IMR-90 (cell line): ENCODE results near the gene KIAA0513. TPM values are rescaled to one million over a fixed set of nuclear protein-coding genes. Genes with fewer than 3 reads are reported as not detected.

Experiments used
- ATAC-seq: fragments of 200-7000 bp; cut with Tn5 transposase; 2 replicates; pipeline ENCODE4 v1.9.1; 2020; ENCODE audit warnings: low read depth, mild to moderate bottlenecking, moderate library complexity
- BruUV-seq: library from RNA; stranded (reverse); fragments of 400-500 nt; replicated peaks from 2 replicates; lab custom pipeline; 2021; lab: Mats Ljungman, UMichigan
- CTCF ChIA-PET: fragments of 300-600 bp; formaldehyde crosslinking; extraction: SDS; loops from one replicate; lab custom pipeline; 2021; ENCODE audit warnings: antibody characterized with exemption; lab: Yijun Ruan, JAX
- POLR2A ChIA-PET: fragments of 300-600 bp; sonication (Branson Sonifier 250); formaldehyde crosslinking; loops from one replicate; lab custom pipeline; 2022; ENCODE audit warnings: antibody characterized with exemption; ENCODE audit not compliant: unreplicated experiment; lab: Charles Lee
- DNase-seq: peaks from one replicate; pipeline ENCODE4 v3.0.0; 2013
- H2AFZ ChIP-seq: replicated peaks from 2 replicates; pipeline ENCODE3; 2013; ENCODE audit warnings: low read length, mild to moderate bottlenecking; ENCODE audit not compliant: poor library complexity
- H2AK5ac ChIP-seq: 2 replicates; pipeline ENCODE4 v1.6.1; 2013; ENCODE audit warnings: low read depth, low read length, inconsistent platforms
- H2AK9ac ChIP-seq: replicated peaks from 2 replicates; pipeline ENCODE3; 2013; ENCODE audit warnings: mild to moderate bottlenecking, low read depth, low read length, moderate library complexity; ENCODE audit not compliant: poor library complexity
- H2BK120ac ChIP-seq: 2 replicates; pipeline ENCODE4 v1.6.1; 2013; ENCODE audit warnings: low read depth, low read length, inconsistent platforms
- H2BK15ac ChIP-seq: 3 replicates; pipeline ENCODE4 v1.6.1; 2013; ENCODE audit warnings: low read depth, low read length, inconsistent platforms
- H2BK20ac ChIP-seq: 2 replicates; pipeline ENCODE4 v1.6.1; 2013; ENCODE audit warnings: low read depth, mild to moderate bottlenecking, inconsistent platforms, low read length, moderate library complexity
- H2BK5ac ChIP-seq: 2 replicates; pipeline ENCODE4 v1.6.1; 2013; ENCODE audit warnings: mild to moderate bottlenecking, low read depth, low read length, inconsistent platforms; ENCODE audit not compliant: poor library complexity, severe bottlenecking
- H3K14ac ChIP-seq: replicated peaks from 2 replicates; pipeline ENCODE4 v1.6.1; 2013; ENCODE audit warnings: low read depth, low read length, inconsistent platforms
- H3K18ac ChIP-seq: 2 replicates; pipeline ENCODE4 v1.6.1; 2013; ENCODE audit warnings: low read depth, low read length, control low read depth
- H3K23ac ChIP-seq: 2 replicates; pipeline ENCODE4 v1.6.1; 2013; ENCODE audit warnings: low read depth, low read length, inconsistent platforms
- H3K27ac ChIP-seq: 2 replicates; pipeline ENCODE4 v1.5.1; 2013; ENCODE audit warnings: mild to moderate bottlenecking, control low read depth, low read length; ENCODE audit not compliant: insufficient read depth
- H3K27me3 ChIP-seq: 2 replicates; pipeline ENCODE4 v1.6.1; 2013; ENCODE audit warnings: low read length; ENCODE audit not compliant: control insufficient read depth, insufficient read depth
- H3K36me3 ChIP-seq: 2 replicates; pipeline ENCODE4 v1.6.1; 2013; ENCODE audit warnings: low read length, mixed read lengths; ENCODE audit not compliant: control insufficient read depth, insufficient read depth
- H3K4ac ChIP-seq: 2 replicates; pipeline ENCODE4 v1.6.1; 2013; ENCODE audit warnings: low read depth, low read length, inconsistent platforms
- H3K4me1 ChIP-seq: 2 replicates; pipeline ENCODE4 v1.6.1; 2013; ENCODE audit warnings: low read length, mixed read lengths; ENCODE audit not compliant: control insufficient read depth, insufficient read depth
- H3K4me2 ChIP-seq: 2 replicates; pipeline ENCODE4 v1.6.1; 2013; ENCODE audit warnings: low read depth, mild to moderate bottlenecking, control low read depth, low read length, moderate library complexity
- H3K4me3 ChIP-seq: 2 replicates; pipeline ENCODE4 v1.5.1; 2013; ENCODE audit warnings: low read depth, mild to moderate bottlenecking, control low read depth, low read length, moderate library complexity; ENCODE audit not compliant: insufficient read depth
- H3K56ac ChIP-seq: 2 replicates; pipeline ENCODE4 v1.6.1; 2013; ENCODE audit warnings: low read length, inconsistent platforms; ENCODE audit not compliant: insufficient read depth; ENCODE audit errors: extremely low read depth
- H3K79me1 ChIP-seq, 2 experiments: 2 replicates each; pipeline ENCODE4 v1.6.1; 2013; ENCODE audit warnings: low read length in 2 of 2, inconsistent platforms in 1 of 2, low read depth in 1 of 2
- H3K9ac ChIP-seq: 2 replicates; pipeline ENCODE4 v1.6.1; 2013; ENCODE audit warnings: low read depth, low read length, control low read depth
- H3K9me1 ChIP-seq: 2 replicates; pipeline ENCODE4 v1.6.1; 2013; ENCODE audit warnings: low read length, inconsistent platforms; ENCODE audit not compliant: insufficient read depth
- H3K9me3 ChIP-seq: 2 replicates; pipeline ENCODE4 v1.6.1; 2013; ENCODE audit warnings: low read length; ENCODE audit not compliant: control insufficient read depth, insufficient read depth
- H4K20me1 ChIP-seq: 2 replicates; pipeline ENCODE4 v1.6.1; 2013; ENCODE audit warnings: low read length, inconsistent platforms; ENCODE audit not compliant: insufficient read depth
- H4K5ac ChIP-seq: 2 replicates; pipeline ENCODE4 v1.6.1; 2013; ENCODE audit warnings: mild to moderate bottlenecking, low read depth, low read length, control low read depth
- H4K8ac ChIP-seq, 2 experiments: 2 replicates each; pipeline ENCODE4 v1.6.1; 2013; ENCODE audit warnings: low read depth in 2 of 2, low read length in 2 of 2, control low read depth in 1 of 2, inconsistent platforms in 1 of 2
- H4K91ac ChIP-seq: 2 replicates; pipeline ENCODE4 v1.6.1; 2013; ENCODE audit warnings: low read depth, low read length, inconsistent platforms; ENCODE audit not compliant: insufficient read depth
- MAFK ChIP-seq: IDR thresholded peaks from 2 replicates; pipeline ENCODE4 v1.6.1; 2012; ENCODE audit warnings: low read depth, low read length, improper control_type of control experiment
- WGBS, 2 experiments: methylation state at CpG; one replicate each; pipeline versions ENCODE4 v1.1.5 to v1.1.7; 2013; ENCODE audit warnings: missing lambda C conversion rate in 2 of 2; ENCODE audit not compliant: insufficient read length in 1 of 2; ENCODE audit errors: extremely low coverage in 2 of 2; 5-methylcytosine and 5-hydroxymethylcytosine counted together
- dilution Hi-C: fragments of 300-500 bp; cut with HindIII; formaldehyde crosslinking; loops from one replicate; pipeline ENCODE4 v1.14.3; 2018; ENCODE audit warnings: low sequenced_read_pairs; ENCODE audit not compliant: unreplicated experiment
- in situ Hi-C: fragments of 300-500 bp; cut with MboI; formaldehyde crosslinking; loops from 3 replicates; pipeline ENCODE4 v1.14.3; 2019; ENCODE audit warnings: low sequenced_read_pairs, inconsistent platforms, mixed read lengths
- intact Hi-C: fragments of 100-400 bp; cut with micrococcal nuclease; formaldehyde crosslinking; loops from 2 replicates; pipeline ENCODE4 v1.10.0; 2022
- polyA plus RNA-seq, 3 experiments: library from polyadenylated mRNA; depleted of rRNA; stranded (reverse); fragments of >200 nt; gene quantifications; 2 replicates each; pipeline ENCODE4 v1.2.3, GENCODE V29; 2012; ENCODE audit warnings: low replicate concordance in 1 of 3
- total RNA-seq: library from RNA; depleted of rRNA; stranded (reverse); fragments of >200 nt; gene quantifications from 2 replicates; pipeline ENCODE4 v1.2.3, GENCODE V29; 2012
- TF ChIP-seq, protein P1 (sequence below): fragments of 150-350 bp; IDR thresholded peaks from 2 replicates; pipeline ENCODE4 v1.6.1; 2017; ENCODE audit warnings: mild to moderate bottlenecking, antibody characterized with exemption, low read length, low read depth
- TF ChIP-seq, protein P2 (sequence below): conservative IDR thresholded peaks from 2 replicates; pipeline ENCODE4 v1.5.1; 2012; ENCODE audit warnings: mild to moderate bottlenecking, low read depth, low read length, improper control_type of control experiment

The KIAA0513 gene
- total and polyA plus RNA-seq, 2 of the 4 experiments (the other 2 are of a cell fraction): 9.5 TPM

GRCh38 chr16:85056211-85056748 lies 28.7 kb downstream of the KIAA0513 start (continued):
- TF ChIP-seq, protein P1, sequence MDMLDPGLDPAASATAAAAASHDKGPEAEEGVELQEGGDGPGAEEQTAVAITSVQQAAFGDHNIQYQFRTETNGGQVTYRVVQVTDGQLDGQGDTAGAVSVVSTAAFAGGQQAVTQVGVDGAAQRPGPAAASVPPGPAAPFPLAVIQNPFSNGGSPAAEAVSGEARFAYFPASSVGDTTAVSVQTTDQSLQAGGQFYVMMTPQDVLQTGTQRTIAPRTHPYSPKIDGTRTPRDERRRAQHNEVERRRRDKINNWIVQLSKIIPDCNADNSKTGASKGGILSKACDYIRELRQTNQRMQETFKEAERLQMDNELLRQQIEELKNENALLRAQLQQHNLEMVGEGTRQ: no peak

GRCh38 chr16:85057212-85057889 lies 29.8 kb downstream of the KIAA0513 start:
- H2BK15ac ChIP-seq: no peak overlapping the region
- H4K5ac ChIP-seq: no peak overlapping the region
- POLR2A ChIA-PET: no interaction called here
- no peak overlapping the region for H3K9ac ChIP-seq
- H2BK120ac ChIP-seq: no peak overlapping the region
- no peak overlapping the region for H2BK20ac ChIP-seq
- peaks cover 7% of the 10 kb centered on the region for H3K9me1 ChIP-seq
- no peaks in the 10 kb centered on the region for H3K36me3 ChIP-seq
- no peak overlapping the region for H3K14ac ChIP-seq
- peaks cover 9 to 25% of the 10 kb centered on the region in 2 experiments; a peak in 3 of 4 replicates for H3K79me1 ChIP-seq
- ATAC-seq (no peak), DNase-seq (no peak)
- dilution Hi-C loops: no loop called here
- in situ Hi-C loops: no loop called here
- intact Hi-C loops: no loop called here
- H3K18ac ChIP-seq: no peak overlapping the region
- no peak overlapping the region for H4K8ac ChIP-seq
- H3K4me1 ChIP-seq: peaks cover 8% of the 10 kb centered on the region
- peaks cover 21% of the 10 kb centered on the region for H4K20me1 ChIP-seq
- 100% methylated on average over 2 of the region's 9 CpGs; no CpG with 5 or more reads in 1 of the 2 experiments for WGBS, 2 experiments
- H4K91ac ChIP-seq: no peak overlapping the region
- no peak overlapping the region for H3K56ac ChIP-seq
- H2AK5ac ChIP-seq: no peak overlapping the region
- no peaks in the 10 kb centered on the region for H3K27me3 ChIP-seq
- no TSS peak for BruUV-seq
- H3K23ac ChIP-seq: no peak overlapping the region
- H3K9me3 ChIP-seq: no peaks in the 10 kb centered on the region
- H3K27ac ChIP-seq: no peak overlapping the region
- H3K4ac ChIP-seq: no peak overlapping the region
- no peak overlapping the region for H3K4me3 ChIP-seq
- H2BK5ac ChIP-seq: no peak overlapping the region
- H3K4me2 ChIP-seq: no peak overlapping the region
- TF ChIP-seq MAFK: no peak
- TF ChIP-seq, protein P2, sequence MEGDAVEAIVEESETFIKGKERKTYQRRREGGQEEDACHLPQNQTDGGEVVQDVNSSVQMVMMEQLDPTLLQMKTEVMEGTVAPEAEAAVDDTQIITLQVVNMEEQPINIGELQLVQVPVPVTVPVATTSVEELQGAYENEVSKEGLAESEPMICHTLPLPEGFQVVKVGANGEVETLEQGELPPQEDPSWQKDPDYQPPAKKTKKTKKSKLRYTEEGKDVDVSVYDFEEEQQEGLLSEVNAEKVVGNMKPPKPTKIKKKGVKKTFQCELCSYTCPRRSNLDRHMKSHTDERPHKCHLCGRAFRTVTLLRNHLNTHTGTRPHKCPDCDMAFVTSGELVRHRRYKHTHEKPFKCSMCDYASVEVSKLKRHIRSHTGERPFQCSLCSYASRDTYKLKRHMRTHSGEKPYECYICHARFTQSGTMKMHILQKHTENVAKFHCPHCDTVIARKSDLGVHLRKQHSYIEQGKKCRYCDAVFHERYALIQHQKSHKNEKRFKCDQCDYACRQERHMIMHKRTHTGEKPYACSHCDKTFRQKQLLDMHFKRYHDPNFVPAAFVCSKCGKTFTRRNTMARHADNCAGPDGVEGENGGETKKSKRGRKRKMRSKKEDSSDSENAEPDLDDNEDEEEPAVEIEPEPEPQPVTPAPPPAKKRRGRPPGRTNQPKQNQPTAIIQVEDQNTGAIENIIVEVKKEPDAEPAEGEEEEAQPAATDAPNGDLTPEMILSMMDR: 0 out of 2 replicates have a peak, but pooled peaks have one; percentile 1
- H2AK9ac ChIP-seq: no peak overlapping the region
- no peak overlapping the region for H2AFZ ChIP-seq
- CTCF ChIA-PET: interaction anchor here (1.1 kb wide), 1 partner anchor 80 kb away, joined by 4 read pairs; no protein-coding TSS in a partner anchor
